HepG2 (cell line): ENCODE data around the gene SEPTIN2. TPM values are rescaled to one million over a fixed set of nuclear protein-coding genes. Genes with fewer than 3 reads are reported as not detected.
A peak's percentile ranks its signal among the peaks of the same experiment; 100 is the strongest.

ENCODE experiments used
- ASH2L ChIP-seq: fragments of 300-600, 200-600 bp; sonication (generic); IDR thresholded peaks from 2 replicates; pipeline ENCODE4 v1.7.0; 2017; ENCODE audit warnings: low read depth, mild to moderate bottlenecking, moderate library complexity, mixed read lengths, low read length; ENCODE audit not compliant: insufficient read length
- ATF7 ChIP-seq, 2 experiments: fragments of 450-650 bp in 1 of 2; sonication (generic) in 1 of 2; formaldehyde crosslinking in 1 of 2; IDR thresholded peaks; 2 replicates each; pipeline versions ENCODE4 v1.4.0 to v1.6.1; 2016 to 2020; ENCODE audit warnings: antibody characterized with exemption in 1 of 2, mild to moderate bottlenecking in 1 of 2, missing genetic modification reagents in 1 of 2
- CBX2 ChIP-seq, 2 experiments: fragments of 200-600 bp in 1 of 2; sonication (generic); formaldehyde crosslinking in 1 of 2; IDR thresholded peaks; 2 replicates each; pipeline versions ENCODE4 v1.7.0 to v1.8.1; 2018 to 2022; ENCODE audit warnings: low read depth in 2 of 2, low read length in 1 of 2, mild to moderate bottlenecking in 1 of 2, missing genetic modification reagents in 1 of 2
- CHCHD3 ChIP-seq: sonication (generic); formaldehyde crosslinking; IDR thresholded peaks from 2 replicates; pipeline ENCODE4 v1.8.0; 2022; ENCODE audit warnings: mild to moderate bottlenecking, missing genetic modification reagents, moderate library complexity
- HIC2 ChIP-seq: sonication (generic); formaldehyde crosslinking; IDR thresholded peaks from 2 replicates; pipeline ENCODE4 v1.9.0; 2022; ENCODE audit warnings: low read depth, missing genetic modification reagents
- MLXIP ChIP-seq: sonication (generic); formaldehyde crosslinking; IDR thresholded peaks from 2 replicates; pipeline ENCODE4 v1.9.0; 2021; ENCODE audit warnings: missing genetic modification reagents, borderline replicate concordance
- MYPOP ChIP-seq: sonication (generic); formaldehyde crosslinking; IDR thresholded peaks from 2 replicates; pipeline ENCODE4 v1.8.1; 2023; ENCODE audit warnings: mild to moderate bottlenecking, moderate library complexity, missing genetic modification reagents
- TBL1XR1 ChIP-seq: fragments of 150-350 bp; IDR thresholded peaks from 2 replicates; pipeline ENCODE4 v1.6.1; 2014; ENCODE audit warnings: borderline replicate concordance, low read length; ENCODE audit not compliant: partially characterized antibody
- TCF12 ChIP-seq, 2 experiments: fragments of 450-650 bp in 1 of 2; sonication (generic) in 1 of 2; formaldehyde crosslinking in 1 of 2; IDR thresholded peaks; 2 replicates each; pipeline versions ENCODE4 v1.6.1 to v1.8.0; 2017 to 2022; ENCODE audit warnings: antibody characterized with exemption in 1 of 2, mild to moderate bottlenecking in 1 of 2, missing genetic modification reagents in 1 of 2, moderate library complexity in 1 of 2
- ZFAT ChIP-seq: sonication (generic); formaldehyde crosslinking; conservative IDR thresholded peaks from 2 replicates; pipeline ENCODE4 v1.8.1; 2023; ENCODE audit warnings: missing genetic modification reagents, inconsistent platforms
- ZFY ChIP-seq: sonication (generic); formaldehyde crosslinking; IDR thresholded peaks from 2 replicates; pipeline ENCODE4 v1.4.0; 2020; ENCODE audit warnings: missing genetic modification reagents
- ZMYM2 ChIP-seq: sonication (generic); formaldehyde crosslinking; IDR thresholded peaks from 2 replicates; pipeline ENCODE4 v1.8.0; 2022; ENCODE audit warnings: mild to moderate bottlenecking, missing genetic modification reagents
- ZNF281 ChIP-seq: sonication (generic); formaldehyde crosslinking; IDR thresholded peaks from 2 replicates; pipeline ENCODE4 v1.4.0; 2020; ENCODE audit warnings: missing genetic modification reagents, borderline replicate concordance
- ZNF552 ChIP-seq: sonication (generic); formaldehyde crosslinking; IDR thresholded peaks from 2 replicates; pipeline ENCODE4 v1.9.0; 2022; ENCODE audit warnings: missing genetic modification reagents, mild to moderate bottlenecking, borderline replicate concordance
- ZNF556 ChIP-seq: sonication (generic); formaldehyde crosslinking; IDR thresholded peaks from 2 replicates; pipeline ENCODE4 v1.4.0; 2020; ENCODE audit warnings: mild to moderate bottlenecking, missing genetic modification reagents, borderline replicate concordance
- ZNF891 ChIP-seq: sonication (generic); formaldehyde crosslinking; IDR thresholded peaks from 2 replicates; pipeline ENCODE4 v1.5.0; 2020; ENCODE audit warnings: mild to moderate bottlenecking, missing genetic modification reagents
- polyA plus RNA-seq, 8 experiments: library from polyadenylated mRNA; depleted of rRNA in 3 of 8; stranded (reverse) in 7 of 8; unstranded in 1 of 8; fragments of >200 nt; fragmentation: Illumina TruSeq in 4 of 8; extraction: Trizol in 4 of 8; gene quantifications; 2 replicates each; pipeline versions ENCODE4 v1.2.1 to v1.2.3, GENCODE V29; 2011 to 2016; ENCODE audit warnings: low read depth in 4 of 8, missing spikeins in 1 of 8, mixed read lengths in 1 of 8; ENCODE audit not compliant: insufficient read depth in 1 of 8
- total RNA-seq, 5 experiments: library from RNA; depleted of rRNA; stranded (reverse); fragments of >200 nt; fragmentation: Illumina TruSeq; extraction: Trizol; gene quantifications; 2 replicates each; pipeline ENCODE4 v1.2.3, GENCODE V29; 2016; ENCODE audit warnings: low read depth in 1 of 5

Gene SEPTIN2
- total and polyA plus RNA-seq, 2 of the 13 experiments (the other 11 are each of a cell fraction or from before 2014, with no cell fraction given): 493 to 733 TPM

- TF ChIP-seq ZNF891 (CRISPR knock-in tag) (peak; percentile 46; the same call in 1 of the 2 replicates), TBL1XR1 (no peak), ASH2L (peak; percentile 91), ZFY (CRISPR knock-in tag) (peak; percentile 97; the same call in 1 of the 2 replicates), MLXIP (no peak), TCF12 (IDR thresholded peaks at IDR 0.05) (no peak), TCF12 (CRISPR knock-in tag; IDR thresholded peaks at IDR 0.05) (peak; percentile 78; the same call in 1 of the 2 replicates), ATF7 (IDR thresholded peaks at IDR 0.05) (no peak), ATF7 (CRISPR knock-in tag; IDR thresholded peaks at IDR 0.05) (no peak), CBX2 (IDR thresholded peaks at IDR 0.05; ENCODE audit: low read depth, low read length) (no peak), CBX2 (CRISPR knock-in tag; IDR thresholded peaks at IDR 0.05; ENCODE audit: low read depth) (peak; percentile 53; the same call in 1 of the 2 replicates), ZNF556 (CRISPR knock-in tag) (no peak), ZNF281 (CRISPR knock-in tag) (no peak), CHCHD3 (CRISPR knock-in tag) (peak; percentile 20; the same call in 1 of the 2 replicates), ZMYM2 (CRISPR knock-in tag) (0 out of 2 replicates have a peak, but pooled peaks have one; percentile 46), HIC2 (no peak), MYPOP (CRISPR knock-in tag) (0 out of 2 replicates have a peak, but pooled peaks have one; percentile 74), ZFAT (CRISPR knock-in tag) (0 out of 2 replicates have a peak, but pooled peaks have one; percentile 75), ZNF552 (CRISPR knock-in tag) (peak; percentile 84; the same call in 1 of the 2 replicates)
Observed at GRCh38 chr2:241314226-241315092, 1.3 kb upstream of the SEPTIN2 start (continued).
